Stimulated activated CD4-positive, alpha-beta T cell treated with anti-CD3 and anti-CD28 coated beads, Interleukin-1b, Interleukin-23, amount 100 ng/mL, for 1 hour (primary cell): ENCODE measurements around the gene BAIAP3.

Experiments used
- DNase-seq, 2 donors: peaks; one replicate each; pipeline ENCODE4 v3.0.0-alpha.2; 2020; ENCODE audit warnings: low read depth in 2 of 2

Gene BAIAP3

DNA sequence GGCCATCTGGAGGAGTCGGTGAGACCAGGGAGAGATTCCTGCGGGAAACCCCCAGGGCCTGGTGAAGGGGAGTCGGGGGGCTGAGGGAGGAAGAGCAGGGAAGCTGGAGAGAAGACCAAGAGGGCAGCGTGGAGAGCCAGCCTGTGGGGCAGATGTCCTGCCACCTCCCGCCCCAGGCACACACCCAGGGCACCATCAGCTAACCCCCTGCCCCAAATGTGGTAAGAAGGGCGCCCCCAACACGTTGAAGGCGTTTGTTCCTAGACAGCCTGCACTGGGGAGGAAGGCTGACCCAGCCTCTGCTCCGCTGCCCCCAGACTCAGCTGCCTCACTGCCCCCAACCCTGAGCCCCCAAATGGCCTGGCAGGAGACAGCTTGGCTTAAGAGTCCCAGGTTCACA lies 1.3 kb downstream of the BAIAP3 start:
- DNase-seq: no peak

DNA sequence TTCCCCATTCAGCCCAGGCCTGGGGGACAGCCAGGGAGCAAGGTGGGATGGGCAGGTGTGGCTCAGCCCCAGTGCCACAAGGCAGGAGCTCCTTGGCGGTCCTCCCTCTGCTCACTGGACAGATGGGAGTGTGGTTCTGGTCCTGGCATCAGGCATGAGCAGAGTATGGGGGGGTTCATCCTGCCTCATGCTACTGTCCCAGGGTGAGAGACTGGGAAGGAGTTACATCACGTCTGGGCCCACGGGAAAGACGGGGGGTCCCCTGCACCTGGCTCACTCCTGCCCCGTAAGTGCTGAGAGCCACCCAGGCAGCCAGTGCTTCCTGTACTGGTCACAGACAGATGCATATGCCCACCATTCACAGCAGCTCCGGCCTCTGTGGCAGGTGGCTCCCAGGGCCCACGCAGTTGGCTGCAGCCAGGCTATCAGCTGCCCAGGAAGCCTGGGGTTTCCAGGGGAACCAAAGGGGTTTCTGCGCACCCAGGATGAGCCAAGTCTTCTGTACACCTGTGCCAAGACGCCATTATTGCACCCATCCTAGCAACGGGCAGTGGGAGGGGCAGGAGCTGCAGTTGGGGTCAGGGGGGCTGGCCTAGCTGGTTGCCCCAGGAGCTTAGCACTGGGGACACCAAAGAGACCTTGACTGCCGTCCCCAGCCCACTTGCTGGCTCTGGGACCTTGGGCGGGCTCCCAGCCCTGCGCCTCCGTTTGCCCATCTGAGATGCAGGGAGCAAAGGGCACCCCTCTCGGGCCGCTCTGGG lies 1.9 kb downstream of the BAIAP3 start:
- no peak for DNase-seq

DNA sequence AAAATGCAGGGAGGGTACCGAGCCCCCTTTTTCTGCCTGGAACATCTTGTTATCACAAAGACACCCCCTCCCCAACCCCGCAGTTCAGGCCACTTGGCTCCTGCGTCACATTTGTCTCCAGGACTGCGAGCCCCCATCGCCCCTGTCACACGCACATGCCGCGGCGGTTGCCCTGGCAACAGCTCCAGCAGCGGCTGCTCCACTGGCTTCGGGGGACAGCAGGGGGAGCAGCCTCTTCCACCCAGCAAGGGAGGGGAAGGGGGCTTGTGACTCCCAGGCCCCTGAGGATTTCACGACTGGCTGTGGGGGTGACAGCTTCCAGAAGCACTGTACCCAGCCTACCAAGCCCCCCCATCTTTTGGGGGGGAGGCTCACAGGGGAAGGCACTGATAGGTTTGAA lies 2.6 kb downstream of the BAIAP3 start:
- no peak for DNase-seq

DNA sequence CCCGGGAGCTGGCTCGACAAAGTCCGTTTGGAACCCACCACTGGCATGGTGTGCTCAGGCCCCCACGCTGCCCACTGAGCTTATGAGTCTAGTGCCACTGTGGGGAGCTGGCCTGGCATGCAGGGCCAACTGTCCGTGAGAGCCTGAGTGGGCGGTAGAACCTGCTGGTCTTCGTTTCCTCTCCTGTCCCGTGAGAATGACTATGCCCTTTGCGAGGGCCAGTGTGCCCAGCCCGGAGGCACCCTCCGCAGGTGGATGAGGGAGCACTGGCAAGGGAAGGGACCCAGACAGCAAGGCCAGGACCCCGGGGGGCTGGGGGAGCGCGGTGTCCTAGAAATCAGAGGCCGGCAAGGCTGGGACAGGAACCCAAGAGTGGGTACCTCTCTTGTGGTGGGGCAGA lies 3.2 kb downstream of the BAIAP3 start:
- no peak for DNase-seq

DNA sequence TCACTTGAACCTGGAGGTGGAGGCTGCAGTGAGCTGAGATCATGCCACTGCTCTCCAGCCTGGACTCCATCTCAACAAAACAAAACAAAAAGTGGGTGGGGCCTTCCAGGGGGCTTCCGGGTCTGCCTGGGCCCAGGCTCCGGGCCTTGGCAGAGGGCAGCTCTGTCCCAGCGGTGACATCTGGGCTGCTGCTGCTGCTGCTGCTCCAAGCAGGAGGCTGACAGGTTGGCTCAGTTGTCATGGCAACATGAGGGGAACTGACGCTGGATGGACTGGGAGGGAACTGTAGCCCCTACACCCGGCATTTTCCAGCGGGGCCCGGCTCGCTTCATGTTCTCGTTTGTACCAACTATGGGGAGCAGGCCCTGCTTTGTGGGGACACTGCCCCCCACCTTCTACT lies 4.0 kb downstream of the BAIAP3 start:
- DNase-seq: no peak

GRCh38 chr16:1338119-1338730 lies 4.8 kb downstream of the BAIAP3 start:
- no peak for DNase-seq

DNA sequence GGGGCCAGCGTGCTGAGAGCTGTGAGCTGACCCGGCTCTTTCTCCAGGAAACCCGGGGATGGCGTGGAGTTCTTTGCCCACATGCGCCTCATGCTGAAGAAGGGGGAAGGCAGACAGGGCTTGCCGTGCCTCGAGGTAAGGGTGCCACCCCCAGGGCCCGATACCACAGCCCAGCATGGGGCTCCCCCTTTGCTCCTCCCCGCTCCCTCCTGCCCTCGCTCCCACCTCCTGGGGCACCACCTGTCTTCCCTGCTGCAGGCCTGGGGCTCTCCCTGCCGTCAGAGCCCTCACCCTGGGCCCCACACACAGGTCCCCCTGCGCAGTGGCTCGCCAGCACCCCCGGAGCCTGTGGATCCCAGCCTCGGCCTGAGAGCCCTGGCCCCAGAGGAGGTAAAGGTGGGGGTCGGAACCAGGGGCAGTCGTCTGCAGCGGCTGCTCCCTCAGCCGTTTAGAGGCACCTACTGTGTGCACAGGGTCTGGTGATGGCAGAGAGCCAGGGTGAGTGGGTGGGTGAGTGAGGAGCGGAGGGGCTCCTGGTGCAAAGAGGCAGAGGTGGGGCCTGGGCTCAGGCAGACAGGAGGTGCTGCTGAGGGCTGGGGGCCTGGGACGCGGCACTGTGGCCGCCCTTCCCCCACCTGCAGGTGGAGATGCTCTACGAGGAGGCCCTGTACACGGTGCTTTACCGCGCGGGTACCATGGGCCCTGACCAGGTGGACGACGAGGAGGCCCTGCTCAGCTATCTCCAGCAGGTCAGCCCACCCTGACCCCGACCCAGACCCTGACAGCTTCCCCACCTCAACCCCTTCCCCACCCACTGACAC lies 5.6 kb downstream of the BAIAP3 start:
- DNase-seq: no peak

- DNase-seq: no peak
Observed at GRCh38 chr16:1340730-1341494, 7.5 kb downstream of the BAIAP3 start.

- DNase-seq: no peak
Observed at GRCh38 chr16:1341495-1342420, 8.3 kb downstream of the BAIAP3 start.

DNA sequence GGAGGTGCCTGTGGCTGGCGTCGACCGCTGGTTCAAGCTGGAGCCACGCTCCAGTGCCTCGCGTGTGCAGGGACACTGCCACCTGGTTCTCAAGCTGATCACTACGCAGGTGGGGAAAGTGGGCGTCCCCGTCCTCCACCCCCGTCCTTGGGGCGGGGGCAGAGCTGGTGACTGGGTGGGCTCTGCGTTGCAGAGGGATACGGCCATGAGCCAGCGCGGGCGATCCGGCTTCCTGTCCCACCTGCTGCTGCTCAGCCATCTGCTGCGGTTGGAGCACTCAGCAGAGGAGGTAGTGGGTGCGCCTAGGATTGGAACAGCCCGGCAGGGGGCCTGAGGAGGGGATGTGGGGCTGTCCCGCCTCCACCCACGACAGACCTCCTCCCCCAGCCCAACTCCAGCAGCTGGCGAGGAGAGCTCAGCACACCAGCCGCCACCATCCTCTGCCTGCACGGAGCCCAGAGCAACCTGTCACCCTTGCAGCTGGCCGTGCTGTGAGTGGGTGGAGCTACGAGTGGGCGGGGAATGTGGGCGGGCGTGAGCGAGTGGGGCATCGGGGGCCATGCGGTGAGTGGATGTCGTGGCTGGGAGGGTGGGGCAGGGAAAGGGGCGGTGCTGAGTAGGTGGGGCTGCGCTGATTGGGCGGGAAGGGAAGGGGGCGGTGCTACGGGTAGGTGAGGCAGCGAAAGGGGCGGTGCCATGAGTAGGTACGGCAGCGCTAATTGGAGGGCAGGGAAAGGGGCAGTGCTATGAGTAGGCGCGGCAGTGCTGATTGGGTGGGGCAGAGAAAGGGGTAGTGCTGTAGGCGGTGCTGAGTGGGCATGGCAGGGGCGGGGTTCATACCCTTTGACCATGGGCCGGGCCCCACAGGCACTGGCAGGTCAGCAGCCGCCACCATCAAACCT lies 9.3 kb downstream of the BAIAP3 start:
- peak; percentile 87 to 90 for DNase-seq

DNA sequence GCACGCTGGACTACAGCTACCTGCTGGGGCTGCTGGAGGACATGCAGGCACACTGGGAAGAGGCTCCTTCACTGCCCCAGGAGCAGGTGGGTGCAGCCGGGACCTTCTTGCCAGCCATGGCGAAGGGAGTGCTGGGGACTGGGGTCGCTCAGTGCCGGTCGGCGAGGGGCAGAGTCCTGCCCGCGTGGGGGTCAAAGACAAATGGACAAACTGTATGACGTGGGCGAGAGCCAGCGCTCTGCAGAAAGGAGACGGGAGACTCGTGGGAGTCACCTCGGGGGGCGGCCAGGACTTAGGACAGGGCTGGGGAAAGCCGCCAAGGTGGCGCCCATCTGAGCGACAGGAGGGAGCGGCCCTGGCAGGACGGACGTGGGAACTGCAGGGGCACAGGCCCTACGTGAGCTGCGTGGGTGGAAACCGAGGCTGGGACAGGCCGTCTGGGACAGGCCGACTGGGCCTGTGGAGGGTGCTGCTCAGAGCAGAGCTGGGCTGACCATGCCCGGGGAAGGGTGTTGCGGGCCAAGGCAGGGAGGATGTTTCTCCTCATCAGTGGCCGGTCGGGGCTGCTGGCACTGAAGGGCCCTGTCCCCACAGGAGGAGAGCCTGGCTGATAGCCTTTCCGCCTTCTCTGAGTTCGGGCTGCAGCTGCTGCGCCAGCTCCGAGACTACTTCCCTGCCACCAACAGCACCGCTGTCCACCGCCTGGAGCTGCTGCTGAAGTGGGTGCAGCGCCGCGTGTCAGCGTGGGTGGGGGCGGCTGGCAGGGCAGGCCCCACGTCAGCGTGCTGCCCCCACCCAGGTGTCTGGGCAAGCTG lies 10.2 kb downstream of the BAIAP3 start:
- DNase-seq: no peak

DNA sequence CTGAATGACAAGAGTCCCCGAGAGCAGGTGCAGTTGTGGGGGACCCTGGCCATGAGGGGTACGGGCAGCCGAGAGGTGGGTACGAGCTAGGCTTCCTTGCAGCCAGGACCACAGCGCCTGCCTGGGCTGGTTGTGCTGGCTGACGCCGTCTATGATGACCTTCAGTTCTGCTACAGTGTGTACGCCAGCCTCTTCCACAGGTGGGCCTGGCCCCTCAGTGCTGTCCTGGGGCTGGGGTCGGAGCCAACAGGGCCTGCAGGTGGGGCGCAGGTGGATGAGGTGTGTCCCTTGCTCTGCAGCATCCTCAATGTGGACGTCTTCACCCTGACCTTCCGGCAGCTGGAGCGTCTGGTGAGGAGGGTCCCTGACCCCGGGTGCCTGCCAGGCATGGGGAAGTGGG lies 11.1 kb downstream of the BAIAP3 start:
- DNase-seq: no peak

- DNase-seq: no peak
Observed at GRCh38 chr16:1345087-1345486, 11.6 kb downstream of the BAIAP3 start.

DNA sequence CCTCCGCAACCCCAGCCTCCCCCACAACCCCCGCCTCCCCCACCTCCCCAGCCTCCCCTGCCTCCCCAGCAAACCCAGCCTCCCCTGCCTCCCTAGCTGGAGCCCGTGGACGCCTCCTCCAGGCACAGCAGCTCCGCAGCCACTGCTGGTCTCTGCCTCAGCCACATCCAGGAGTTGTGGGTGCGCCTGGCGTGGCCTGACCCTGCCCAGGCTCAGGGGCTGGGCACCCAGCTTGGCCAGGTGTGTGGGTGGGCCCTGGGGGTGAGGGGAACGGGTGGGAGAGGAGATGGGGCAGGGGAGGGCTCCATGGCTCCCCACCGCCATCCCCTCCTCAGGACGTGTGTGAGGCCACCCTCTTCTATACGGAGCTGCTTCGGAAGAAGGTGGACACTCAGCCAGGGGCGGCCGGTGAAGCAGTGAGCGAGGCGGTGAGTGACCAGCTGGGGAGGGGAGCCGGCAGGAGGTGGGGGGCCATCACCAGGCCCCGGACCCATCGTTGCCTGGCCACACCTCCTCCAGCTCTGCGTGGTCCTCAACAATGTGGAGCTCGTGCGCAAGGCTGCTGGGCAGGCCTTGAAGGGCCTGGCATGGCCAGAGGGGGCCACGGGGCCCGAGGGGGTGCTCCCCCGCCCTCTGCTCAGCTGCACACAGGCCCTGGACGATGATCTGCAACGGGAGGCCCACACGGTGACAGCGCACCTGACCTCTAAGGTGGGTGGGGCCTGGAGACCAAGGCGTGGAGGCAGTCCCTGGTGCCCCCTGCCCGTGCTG lies 12.4 kb downstream of the BAIAP3 start:
- DNase-seq: no peak

DNA sequence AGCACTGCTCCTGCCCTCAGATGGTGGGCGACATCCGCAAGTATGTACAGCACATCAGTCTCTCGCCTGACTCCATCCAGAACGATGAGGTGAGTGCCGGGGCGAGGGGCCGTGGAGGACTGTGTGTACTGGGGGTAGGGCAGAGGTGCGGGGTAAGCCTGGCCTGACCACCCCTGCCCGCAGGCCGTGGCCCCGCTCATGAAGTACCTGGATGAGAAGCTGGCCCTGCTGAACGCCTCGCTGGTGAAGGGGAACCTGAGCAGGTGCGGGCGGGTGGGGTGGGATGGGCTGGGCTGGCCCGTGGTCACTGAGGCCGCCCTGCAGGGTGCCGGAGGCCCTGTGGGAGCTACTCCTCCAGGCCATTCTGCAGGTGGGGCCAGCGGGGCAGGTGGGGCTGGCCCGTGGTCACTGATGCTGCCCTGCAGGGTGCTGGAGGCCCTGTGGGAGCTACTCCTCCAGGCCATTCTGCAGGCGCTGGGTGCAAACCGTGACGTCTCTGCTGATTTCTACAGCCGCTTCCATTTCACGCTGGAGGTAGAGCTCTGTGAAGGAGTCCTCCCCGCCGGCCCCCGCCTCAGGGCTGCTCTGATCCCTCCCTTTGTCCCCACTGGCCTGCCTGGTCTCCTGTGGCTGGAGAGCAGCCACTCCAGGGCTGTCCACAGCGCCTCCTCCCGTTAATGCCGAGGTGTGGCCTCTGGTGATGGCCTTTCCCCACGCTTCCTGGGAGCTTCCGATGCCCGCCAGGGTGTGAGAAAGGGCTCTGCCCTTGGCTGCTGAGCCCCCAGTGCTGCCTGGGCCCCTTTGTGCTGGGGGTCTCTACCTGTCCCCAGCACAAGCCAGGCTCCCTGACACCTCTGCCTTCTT lies 13.2 kb downstream of the BAIAP3 start:
- DNase-seq: no peak

DNA sequence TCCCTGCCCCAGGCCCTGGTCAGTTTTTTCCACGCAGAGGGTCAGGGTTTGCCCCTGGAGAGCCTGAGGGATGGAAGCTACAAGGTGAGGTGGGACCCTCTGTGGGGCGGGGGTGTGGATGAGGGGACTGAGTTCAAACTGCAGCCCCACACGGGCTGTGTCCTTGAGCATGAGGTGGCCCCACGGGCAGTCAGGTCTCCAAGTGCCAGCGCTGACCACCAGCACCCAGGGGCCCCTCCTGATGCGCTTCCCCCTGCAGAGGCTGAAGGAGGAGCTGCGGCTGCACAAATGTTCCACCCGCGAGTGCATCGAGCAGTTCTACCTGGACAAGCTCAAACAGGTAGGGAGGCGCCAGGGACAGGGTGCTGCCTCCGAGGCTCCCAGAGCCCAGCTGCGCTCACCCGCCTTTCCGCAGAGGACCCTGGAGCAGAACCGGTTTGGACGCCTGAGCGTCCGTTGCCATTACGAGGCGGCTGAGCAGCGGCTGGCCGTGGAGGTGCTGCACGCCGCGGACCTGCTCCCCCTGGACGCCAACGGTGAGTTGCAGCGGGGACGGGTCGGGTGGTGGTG lies 13.9 kb downstream of the BAIAP3 start:
- no peak for DNase-seq

DNA sequence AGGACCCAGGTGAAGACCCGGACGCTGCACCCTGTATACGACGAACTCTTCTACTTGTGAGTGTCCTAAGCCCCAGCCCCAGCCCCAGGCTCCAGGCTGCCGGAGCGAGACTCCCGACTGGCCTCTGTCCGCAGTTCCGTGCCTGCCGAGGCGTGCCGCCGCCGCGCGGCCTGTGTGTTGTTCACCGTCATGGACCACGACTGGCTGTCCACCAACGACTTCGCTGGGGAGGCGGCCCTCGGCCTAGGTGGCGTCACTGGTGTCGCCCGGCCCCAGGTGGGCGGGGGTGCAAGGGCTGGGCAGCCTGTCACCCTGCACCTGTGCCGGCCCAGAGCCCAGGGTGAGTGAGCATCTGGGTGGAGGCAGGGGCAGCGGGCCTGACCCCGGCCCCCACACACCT lies 14.5 kb downstream of the BAIAP3 start:
- no peak for DNase-seq
